Stimulated activated CD8-positive, alpha-beta memory T cell treated with anti-CD3 and anti-CD28 coated beads, Interleukin-15, amount 100 ng/mL, for 24 hours (primary cell): Measurements from ENCODE around the gene ASTN2.

Experiments
- DNase-seq: peaks from one replicate; pipeline ENCODE4 v3.0.0-alpha.2; 2020; ENCODE audit warnings: low read depth

Gene ASTN2

GRCh38 chr9:117114768-117115167, 300.1 kb downstream of the ASTN2 start:
- DNase-seq: no peak

- no peak for DNase-seq
Measured at GRCh38 chr9:117104716-117105495, 310.0 kb downstream of the ASTN2 start.

- DNase-seq: no peak
Measured at GRCh38 chr9:117104206-117104605, 310.7 kb downstream of the ASTN2 start.

- DNase-seq: no peak
Measured at GRCh38 chr9:117103438-117104110, 311.3 kb downstream of the ASTN2 start.

GRCh38 chr9:117101008-117101407, 313.8 kb downstream of the ASTN2 start:
- no peak for DNase-seq

GRCh38 chr9:117098331-117098730, 316.5 kb downstream of the ASTN2 start:
- DNase-seq: no peak

GRCh38 chr9:117097761-117098160, 317.1 kb downstream of the ASTN2 start:
- no peak for DNase-seq

GRCh38 chr9:117096138-117096537, 318.7 kb downstream of the ASTN2 start:
- DNase-seq: no peak

- no peak for DNase-seq
Measured at GRCh38 chr9:117095081-117095480, 319.8 kb downstream of the ASTN2 start.

GRCh38 chr9:117093891-117094844, 320.7 kb downstream of the ASTN2 start:
- no peak for DNase-seq

- no peak for DNase-seq
Measured at GRCh38 chr9:117092582-117092981, 322.3 kb downstream of the ASTN2 start.

GRCh38 chr9:117091529-117091928, 323.3 kb downstream of the ASTN2 start:
- no peak for DNase-seq

GRCh38 chr9:117088786-117089185, 326.1 kb downstream of the ASTN2 start:
- no peak for DNase-seq

- no peak for DNase-seq
Measured at GRCh38 chr9:117088140-117088539, 326.7 kb downstream of the ASTN2 start.

GRCh38 chr9:117084221-117084620, 330.6 kb downstream of the ASTN2 start:
- no peak for DNase-seq

GRCh38 chr9:117083559-117083958, 331.3 kb downstream of the ASTN2 start:
- no peak for DNase-seq

GRCh38 chr9:117081641-117082317, 333.1 kb downstream of the ASTN2 start:
- no peak for DNase-seq

- DNase-seq: no peak
Measured at GRCh38 chr9:117080765-117081390, 334.0 kb downstream of the ASTN2 start.

- no peak for DNase-seq
Measured at GRCh38 chr9:117076571-117077290, 338.1 kb downstream of the ASTN2 start.

- DNase-seq: no peak
Measured at GRCh38 chr9:117075636-117076035, 339.2 kb downstream of the ASTN2 start.
